ENCODE results near the gene CRYM.
A peak's percentile ranks its signal among the peaks of the same experiment; 100 is the strongest.
"Not testable (repeated sequence)": the region's sequence is repeated elsewhere in the genome, so short reads cannot be mapped to it uniquely, and the experiment has no call there.

CRYM gene

GRCh38 chr16:21301168-21301894, 23.2 kb upstream of the CRYM start:
- Histone ChIP-seq H3K4me1 (ENCODE audit: control insufficient read depth, insufficient read depth, low read length) (peaks cover 2% of the 10 kb centered on the region), H3K36me3 (ENCODE audit: control insufficient read depth, insufficient read depth, low read length) (no peaks in the 10 kb centered on the region), H3K4me3 (ENCODE audit: low read length) (peak overlapping the region; percentile 92), H3K27ac (ENCODE audit: low read depth, low read length) (peak overlapping the region; percentile 73), H3K9ac (ENCODE audit: low read length) (peak overlapping the region; percentile 80), H3K27me3 (ENCODE audit: control insufficient read depth, insufficient read depth, low read length) (no peaks in the 10 kb centered on the region)

GRCh38 chr16:21300309-21301167, 22.4 kb upstream of the CRYM start:
- Histone ChIP-seq H3K4me1 (ENCODE audit: control insufficient read depth, insufficient read depth, low read length) (peaks cover 2% of the 10 kb centered on the region), H3K27ac (ENCODE audit: low read depth, low read length) (peak overlapping the region; percentile 73), H3K36me3 (ENCODE audit: control insufficient read depth, insufficient read depth, low read length) (no peaks in the 10 kb centered on the region), H3K9ac (ENCODE audit: low read length) (peak overlapping the region; percentile 80), H3K27me3 (ENCODE audit: control insufficient read depth, insufficient read depth, low read length) (no peaks in the 10 kb centered on the region), H3K4me3 (ENCODE audit: low read length) (peak overlapping the region; percentile 92)

- not testable (repeated sequence) for H3K27me3 ChIP-seq (ENCODE audit: control insufficient read depth, insufficient read depth, low read length); H3K36me3 ChIP-seq (ENCODE audit: control insufficient read depth, insufficient read depth, low read length); H3K4me3 ChIP-seq (ENCODE audit: low read length); H3K4me1 ChIP-seq (ENCODE audit: control insufficient read depth, insufficient read depth, low read length); H3K27ac ChIP-seq (ENCODE audit: low read depth, low read length); H3K9ac ChIP-seq (ENCODE audit: low read length)
Measured at GRCh38 chr16:21289789-21290188, 11.7 kb upstream of the CRYM start.

GRCh38 chr16:21285314-21285713, 7.2 kb upstream of the CRYM start:
- Histone ChIP-seq H3K4me3 (ENCODE audit: low read length) (no peak overlapping the region), H3K27ac (ENCODE audit: low read depth, low read length) (no peak overlapping the region), H3K27me3 (ENCODE audit: control insufficient read depth, insufficient read depth, low read length) (peaks cover 2% of the 10 kb centered on the region), H3K9ac (ENCODE audit: low read length) (no peak overlapping the region), H3K36me3 (ENCODE audit: control insufficient read depth, insufficient read depth, low read length) (no peaks in the 10 kb centered on the region), H3K4me1 (ENCODE audit: control insufficient read depth, insufficient read depth, low read length) (no peaks in the 10 kb centered on the region)

GRCh38 chr16:21284414-21284813, 6.3 kb upstream of the CRYM start:
- H3K36me3 ChIP-seq (ENCODE audit: control insufficient read depth, insufficient read depth, low read length): no peaks in the 10 kb centered on the region
- H3K4me1 ChIP-seq (ENCODE audit: control insufficient read depth, insufficient read depth, low read length): no peaks in the 10 kb centered on the region
- H3K27ac ChIP-seq (ENCODE audit: low read depth, low read length): no peak overlapping the region
- no peak overlapping the region for H3K9ac ChIP-seq (ENCODE audit: low read length)
- no peak overlapping the region for H3K4me3 ChIP-seq (ENCODE audit: low read length)
- no peaks in the 10 kb centered on the region for H3K27me3 ChIP-seq (ENCODE audit: control insufficient read depth, insufficient read depth, low read length)

GRCh38 chr16:21283521-21284289, 5.6 kb upstream of the CRYM start:
- no peaks in the 10 kb centered on the region for H3K27me3 ChIP-seq (ENCODE audit: control insufficient read depth, insufficient read depth, low read length)
- no peaks in the 10 kb centered on the region for H3K36me3 ChIP-seq (ENCODE audit: control insufficient read depth, insufficient read depth, low read length)
- H3K4me1 ChIP-seq (ENCODE audit: control insufficient read depth, insufficient read depth, low read length): no peaks in the 10 kb centered on the region
- H3K27ac ChIP-seq (ENCODE audit: low read depth, low read length): no peak overlapping the region
- no peak overlapping the region for H3K9ac ChIP-seq (ENCODE audit: low read length)
- H3K4me3 ChIP-seq (ENCODE audit: low read length): peak overlapping the region; percentile 44

GRCh38 chr16:21281698-21282389, 3.8 kb upstream of the CRYM start:
- no peaks in the 10 kb centered on the region for H3K36me3 ChIP-seq (ENCODE audit: control insufficient read depth, insufficient read depth, low read length)
- no peak overlapping the region for H3K4me3 ChIP-seq (ENCODE audit: low read length)
- H3K4me1 ChIP-seq (ENCODE audit: control insufficient read depth, insufficient read depth, low read length): no peaks in the 10 kb centered on the region
- H3K27me3 ChIP-seq (ENCODE audit: control insufficient read depth, insufficient read depth, low read length): no peaks in the 10 kb centered on the region
- H3K27ac ChIP-seq (ENCODE audit: low read depth, low read length): no peak overlapping the region
- H3K9ac ChIP-seq (ENCODE audit: low read length): no peak overlapping the region

- Histone ChIP-seq H3K9ac (ENCODE audit: low read length) (no peak overlapping the region), H3K27ac (ENCODE audit: low read depth, low read length) (no peak overlapping the region), H3K36me3 (ENCODE audit: control insufficient read depth, insufficient read depth, low read length) (no peaks in the 10 kb centered on the region), H3K4me3 (ENCODE audit: low read length) (no peak overlapping the region), H3K27me3 (ENCODE audit: control insufficient read depth, insufficient read depth, low read length) (no peaks in the 10 kb centered on the region), H3K4me1 (ENCODE audit: control insufficient read depth, insufficient read depth, low read length) (no peaks in the 10 kb centered on the region)
Measured at GRCh38 chr16:21279501-21279900, 1.4 kb upstream of the CRYM start.

GRCh38 chr16:21277045-21277926, 804 bp downstream of the CRYM start:
- H3K4me3 ChIP-seq (ENCODE audit: low read length): peak overlapping the region; percentile 81
- no peaks in the 10 kb centered on the region for H3K27me3 ChIP-seq (ENCODE audit: control insufficient read depth, insufficient read depth, low read length)
- H3K36me3 ChIP-seq (ENCODE audit: control insufficient read depth, insufficient read depth, low read length): no peaks in the 10 kb centered on the region
- H3K27ac ChIP-seq (ENCODE audit: low read depth, low read length): no peak overlapping the region
- no peaks in the 10 kb centered on the region for H3K4me1 ChIP-seq (ENCODE audit: control insufficient read depth, insufficient read depth, low read length)
- H3K9ac ChIP-seq (ENCODE audit: low read length): no peak overlapping the region

- Histone ChIP-seq H3K4me1 (ENCODE audit: control insufficient read depth, insufficient read depth, low read length) (no peaks in the 10 kb centered on the region), H3K9ac (ENCODE audit: low read length) (no peak overlapping the region), H3K27ac (ENCODE audit: low read depth, low read length) (no peak overlapping the region), H3K4me3 (ENCODE audit: low read length) (no peak overlapping the region), H3K27me3 (ENCODE audit: control insufficient read depth, insufficient read depth, low read length) (no peaks in the 10 kb centered on the region), H3K36me3 (ENCODE audit: control insufficient read depth, insufficient read depth, low read length) (no peaks in the 10 kb centered on the region)
Measured at GRCh38 chr16:21276090-21276489, 2.0 kb downstream of the CRYM start.

GRCh38 chr16:21275529-21275928, 2.6 kb downstream of the CRYM start:
- Histone ChIP-seq H3K27me3 (ENCODE audit: control insufficient read depth, insufficient read depth, low read length) (no peaks in the 10 kb centered on the region), H3K36me3 (ENCODE audit: control insufficient read depth, insufficient read depth, low read length) (no peaks in the 10 kb centered on the region), H3K27ac (ENCODE audit: low read depth, low read length) (no peak overlapping the region), H3K4me1 (ENCODE audit: control insufficient read depth, insufficient read depth, low read length) (no peaks in the 10 kb centered on the region), H3K4me3 (ENCODE audit: low read length) (no peak overlapping the region), H3K9ac (ENCODE audit: low read length) (no peak overlapping the region)
